GM21717 (cell line): ENCODE measurements around the gene LRRC26.
"Not testable (repeated sequence)": the region's sequence is repeated elsewhere in the genome, so short reads cannot be mapped to it uniquely, and the experiment has no call there.

Source experiments
- ATAC-seq: cut with Tn5 transposase; IDR thresholded peaks from one replicate; pipeline ENCODE4 v1.9.1; 2021; ENCODE audit warnings: mild to moderate bottlenecking, moderate library complexity; ENCODE audit not compliant: unreplicated experiment

LRRC26 gene

GRCh38 chr9:137139468-137140150 lies 30.2 kb downstream of the LRRC26 start:
- no peak for ATAC-seq

GRCh38 chr9:137138722-137139467 lies 31.0 kb downstream of the LRRC26 start, which contains the start of gene GRIN1:
GRIN1 (plus strand) TSS chr9:137139154; CDS start chr9:137139487, 333 bp downstream.
- ATAC-seq: no peak

- ATAC-seq: no peak
Measured at GRCh38 chr9:137138058-137138721, 31.7 kb downstream of the LRRC26 start.

- ATAC-seq: no peak
Measured at GRCh38 chr9:137136881-137137607, 32.8 kb downstream of the LRRC26 start.

GRCh38 chr9:137136261-137136880 lies 33.5 kb downstream of the LRRC26 start:
- ATAC-seq: no peak

- not testable (repeated sequence) for ATAC-seq
Measured at GRCh38 chr9:137135154-137135553, 34.7 kb downstream of the LRRC26 start.

GRCh38 chr9:137134191-137134590 lies 35.7 kb downstream of the LRRC26 start:
- no peak for ATAC-seq

GRCh38 chr9:137130176-137130755 lies 39.6 kb downstream of the LRRC26 start:
- no peak for ATAC-seq

- peak; percentile 56 for ATAC-seq
Measured at GRCh38 chr9:137129456-137130175, 40.2 kb downstream of the LRRC26 start.

- no peak for ATAC-seq
Measured at GRCh38 chr9:137128862-137129455, 40.9 kb downstream of the LRRC26 start.

- no peak for ATAC-seq
Measured at GRCh38 chr9:137128158-137128861, 41.5 kb downstream of the LRRC26 start.

GRCh38 chr9:137127301-137128157 lies 42.3 kb downstream of the LRRC26 start:
- no peak for ATAC-seq

- ATAC-seq: no peak
Measured at GRCh38 chr9:137126786-137127185, 43.1 kb downstream of the LRRC26 start.

- ATAC-seq: not testable (repeated sequence)
Measured at GRCh38 chr9:137123952-137124462, 45.8 kb downstream of the LRRC26 start.

GRCh38 chr9:137123468-137123837 lies 46.4 kb downstream of the LRRC26 start:
- ATAC-seq: no peak

- not testable (repeated sequence) for ATAC-seq
Measured at GRCh38 chr9:137122796-137123467, 46.9 kb downstream of the LRRC26 start.
